ENCODE data around the gene CALCOCO1.

DNA sequence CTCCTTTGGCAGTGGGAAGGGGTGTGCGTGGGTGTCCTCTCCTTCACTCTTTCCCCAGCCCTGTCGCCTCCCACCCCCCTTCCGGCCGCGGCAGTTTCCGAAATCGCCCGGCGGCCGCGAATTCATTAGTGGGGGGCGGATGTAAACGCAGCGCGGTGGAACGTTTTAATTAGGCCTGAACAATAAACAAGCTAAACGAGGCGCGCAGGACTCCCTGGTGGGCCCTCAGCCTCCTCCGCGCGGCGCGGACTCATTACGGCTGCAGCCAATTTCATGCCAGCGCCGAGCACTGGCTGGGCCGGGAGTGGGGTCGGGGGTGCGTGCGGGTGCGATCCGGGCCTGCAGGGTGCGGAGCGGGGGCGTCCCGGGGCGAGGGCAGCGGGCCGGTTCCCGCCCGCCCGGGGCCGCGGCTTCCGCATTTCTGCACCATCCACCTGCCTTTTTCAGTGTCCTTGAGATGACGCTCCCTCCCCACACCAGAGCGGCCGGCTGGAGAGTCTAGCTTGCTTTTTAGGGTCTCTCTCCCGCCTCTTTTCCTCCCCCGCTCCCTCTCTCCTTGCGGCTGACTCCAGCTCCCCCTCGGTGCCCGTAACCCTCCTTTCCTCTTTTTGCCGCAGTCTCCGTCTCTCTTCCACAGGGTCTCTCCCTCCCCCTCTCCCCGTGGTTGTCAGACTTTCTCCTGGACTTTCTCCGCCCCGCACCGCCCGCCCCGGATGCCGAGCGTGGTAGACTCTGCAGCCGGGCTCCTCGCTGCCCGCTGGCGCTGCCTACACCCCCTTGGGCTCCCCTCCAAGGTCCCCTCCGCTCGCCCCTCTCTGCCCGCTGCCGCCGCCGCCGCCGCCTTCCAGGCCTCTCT lies 24.3 kb upstream of the CALCOCO1 start, which contains the start of gene CISTR:
- TF ChIP-seq CBFB (CRISPR knock-in tag; IDR thresholded peaks at IDR 0.05; ENCODE audit: low read depth) = no peak
- TF ChIP-seq, protein P1, sequence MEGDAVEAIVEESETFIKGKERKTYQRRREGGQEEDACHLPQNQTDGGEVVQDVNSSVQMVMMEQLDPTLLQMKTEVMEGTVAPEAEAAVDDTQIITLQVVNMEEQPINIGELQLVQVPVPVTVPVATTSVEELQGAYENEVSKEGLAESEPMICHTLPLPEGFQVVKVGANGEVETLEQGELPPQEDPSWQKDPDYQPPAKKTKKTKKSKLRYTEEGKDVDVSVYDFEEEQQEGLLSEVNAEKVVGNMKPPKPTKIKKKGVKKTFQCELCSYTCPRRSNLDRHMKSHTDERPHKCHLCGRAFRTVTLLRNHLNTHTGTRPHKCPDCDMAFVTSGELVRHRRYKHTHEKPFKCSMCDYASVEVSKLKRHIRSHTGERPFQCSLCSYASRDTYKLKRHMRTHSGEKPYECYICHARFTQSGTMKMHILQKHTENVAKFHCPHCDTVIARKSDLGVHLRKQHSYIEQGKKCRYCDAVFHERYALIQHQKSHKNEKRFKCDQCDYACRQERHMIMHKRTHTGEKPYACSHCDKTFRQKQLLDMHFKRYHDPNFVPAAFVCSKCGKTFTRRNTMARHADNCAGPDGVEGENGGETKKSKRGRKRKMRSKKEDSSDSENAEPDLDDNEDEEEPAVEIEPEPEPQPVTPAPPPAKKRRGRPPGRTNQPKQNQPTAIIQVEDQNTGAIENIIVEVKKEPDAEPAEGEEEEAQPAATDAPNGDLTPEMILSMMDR (IDR thresholded peaks at IDR 0.05) = no peak
- no peak for TF ChIP-seq EMX1 (CRISPR knock-in tag; IDR thresholded peaks at IDR 0.05)
- TF ChIP-seq, protein P2, sequence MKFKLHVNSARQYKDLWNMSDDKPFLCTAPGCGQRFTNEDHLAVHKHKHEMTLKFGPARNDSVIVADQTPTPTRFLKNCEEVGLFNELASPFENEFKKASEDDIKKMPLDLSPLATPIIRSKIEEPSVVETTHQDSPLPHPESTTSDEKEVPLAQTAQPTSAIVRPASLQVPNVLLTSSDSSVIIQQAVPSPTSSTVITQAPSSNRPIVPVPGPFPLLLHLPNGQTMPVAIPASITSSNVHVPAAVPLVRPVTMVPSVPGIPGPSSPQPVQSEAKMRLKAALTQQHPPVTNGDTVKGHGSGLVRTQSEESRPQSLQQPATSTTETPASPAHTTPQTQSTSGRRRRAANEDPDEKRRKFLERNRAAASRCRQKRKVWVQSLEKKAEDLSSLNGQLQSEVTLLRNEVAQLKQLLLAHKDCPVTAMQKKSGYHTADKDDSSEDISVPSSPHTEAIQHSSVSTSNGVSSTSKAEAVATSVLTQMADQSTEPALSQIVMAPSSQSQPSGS (CRISPR knock-in tag; IDR thresholded peaks at IDR 0.05; ENCODE audit: borderline replicate concordance, low read depth) = no peak
- TF ChIP-seq SP1 (CRISPR knock-in tag; conservative IDR thresholded peaks at IDR 0.05) = 0 out of 2 replicates have a peak, but pooled peaks have one; percentile 12
- TF ChIP-seq CREM (CRISPR knock-in tag; IDR thresholded peaks at IDR 0.05) = no peak
- TF ChIP-seq, protein P3, sequence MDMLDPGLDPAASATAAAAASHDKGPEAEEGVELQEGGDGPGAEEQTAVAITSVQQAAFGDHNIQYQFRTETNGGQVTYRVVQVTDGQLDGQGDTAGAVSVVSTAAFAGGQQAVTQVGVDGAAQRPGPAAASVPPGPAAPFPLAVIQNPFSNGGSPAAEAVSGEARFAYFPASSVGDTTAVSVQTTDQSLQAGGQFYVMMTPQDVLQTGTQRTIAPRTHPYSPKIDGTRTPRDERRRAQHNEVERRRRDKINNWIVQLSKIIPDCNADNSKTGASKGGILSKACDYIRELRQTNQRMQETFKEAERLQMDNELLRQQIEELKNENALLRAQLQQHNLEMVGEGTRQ (CRISPR knock-in tag; IDR thresholded peaks at IDR 0.05) = no peak
- TF ChIP-seq, protein P4, sequence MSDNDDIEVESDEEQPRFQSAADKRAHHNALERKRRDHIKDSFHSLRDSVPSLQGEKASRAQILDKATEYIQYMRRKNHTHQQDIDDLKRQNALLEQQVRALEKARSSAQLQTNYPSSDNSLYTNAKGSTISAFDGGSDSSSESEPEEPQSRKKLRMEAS (CRISPR knock-in tag; IDR thresholded peaks at IDR 0.05) = no peak
- no peak for TF ChIP-seq TCF7 (CRISPR knock-in tag; IDR thresholded peaks at IDR 0.05; ENCODE audit: low read depth)
- no peak for TF ChIP-seq ZNF317 (CRISPR knock-in tag; IDR thresholded peaks at IDR 0.05; ENCODE audit: borderline replicate concordance, low read depth)
- TF ChIP-seq, protein P5, sequence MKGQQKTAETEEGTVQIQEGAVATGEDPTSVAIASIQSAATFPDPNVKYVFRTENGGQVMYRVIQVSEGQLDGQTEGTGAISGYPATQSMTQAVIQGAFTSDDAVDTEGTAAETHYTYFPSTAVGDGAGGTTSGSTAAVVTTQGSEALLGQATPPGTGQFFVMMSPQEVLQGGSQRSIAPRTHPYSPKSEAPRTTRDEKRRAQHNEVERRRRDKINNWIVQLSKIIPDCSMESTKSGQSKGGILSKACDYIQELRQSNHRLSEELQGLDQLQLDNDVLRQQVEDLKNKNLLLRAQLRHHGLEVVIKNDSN (CRISPR knock-in tag; IDR thresholded peaks at IDR 0.05) = no peak

Data from WTC11 (cell line).